ENCODE data around the gene PRAF2. TPM values are rescaled to one million over a fixed set of nuclear protein-coding genes. Genes with fewer than 3 reads are reported as not detected.

PRAF2 gene
- total RNA-seq, 2 experiments from 2014 or later = 13.2 TPM

DNA sequence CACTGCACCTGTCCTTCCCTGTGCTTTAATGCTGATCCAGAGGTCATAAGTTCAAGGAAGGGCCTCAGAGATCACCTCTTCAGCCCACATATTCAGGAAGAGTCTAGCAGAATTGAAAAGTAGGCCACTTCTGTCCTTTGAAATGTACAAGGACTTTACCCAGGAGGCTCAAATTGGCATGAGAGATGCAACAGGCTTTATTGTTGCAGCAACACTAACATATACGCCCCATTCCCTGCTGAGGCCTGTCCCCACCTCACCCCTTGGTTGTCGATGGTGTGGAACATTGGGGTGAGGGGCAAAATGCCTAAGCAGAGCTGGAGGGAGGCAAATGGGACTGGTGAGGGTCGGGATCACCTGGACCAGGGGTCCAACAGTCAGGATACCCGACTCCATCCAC lies 2.8 kb downstream of the PRAF2 start:
- Mint-ChIP-seq H3K4me3 (no peak overlapping the region), H3K36me3 (peaks cover 5% of the 10 kb centered on the region), H3K9me3 (no peaks in the 10 kb centered on the region), H3K27ac (no peak overlapping the region), H3K27me3 (no peaks in the 10 kb centered on the region), H3K4me1 (ENCODE audit: low read depth) (peaks cover 10% of the 10 kb centered on the region)
- POLR2A ChIA-PET = no interaction called here
- DNase-seq = no peak
- intact Hi-C loops (cut with micrococcal nuclease) = no loop called here
- CTCF ChIA-PET = interaction anchor here (1.0 kb wide), 1 partner anchor 27 kb away, joined by 3 read pairs; no protein-coding TSS in a partner anchor

DNA sequence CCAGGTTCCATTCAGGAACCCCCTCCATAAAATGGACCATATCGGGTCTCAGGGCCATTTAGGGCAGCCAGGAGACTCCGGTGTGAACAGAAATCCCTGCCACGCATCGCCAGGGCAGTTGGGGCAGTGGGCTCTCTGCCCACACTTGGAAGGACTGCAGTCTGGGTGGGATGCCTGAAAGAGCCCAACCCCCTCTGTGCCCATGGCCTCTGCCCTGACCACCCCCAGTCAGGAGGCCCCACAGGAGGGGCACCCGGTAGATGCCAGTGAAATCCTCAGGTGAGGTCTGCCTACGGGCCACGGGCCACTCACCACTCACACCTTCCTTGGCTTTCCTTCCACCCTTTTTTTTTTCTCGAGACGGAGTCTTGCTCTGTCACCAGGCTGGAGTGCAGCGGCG lies 4.8 kb downstream of the PRAF2 start:
- CTCF ChIA-PET = no interaction called here
- Mint-ChIP-seq H3K4me1 (ENCODE audit: low read depth) (peaks cover 7% of the 10 kb centered on the region), H3K4me3 (no peak overlapping the region), H3K9me3 (no peaks in the 10 kb centered on the region), H3K36me3 (peaks cover 5% of the 10 kb centered on the region), H3K27ac (no peak overlapping the region), H3K27me3 (no peaks in the 10 kb centered on the region)
- no peak for DNase-seq
- intact Hi-C loops (cut with micrococcal nuclease) = no loop called here
- POLR2A ChIA-PET = no interaction called here

DNA sequence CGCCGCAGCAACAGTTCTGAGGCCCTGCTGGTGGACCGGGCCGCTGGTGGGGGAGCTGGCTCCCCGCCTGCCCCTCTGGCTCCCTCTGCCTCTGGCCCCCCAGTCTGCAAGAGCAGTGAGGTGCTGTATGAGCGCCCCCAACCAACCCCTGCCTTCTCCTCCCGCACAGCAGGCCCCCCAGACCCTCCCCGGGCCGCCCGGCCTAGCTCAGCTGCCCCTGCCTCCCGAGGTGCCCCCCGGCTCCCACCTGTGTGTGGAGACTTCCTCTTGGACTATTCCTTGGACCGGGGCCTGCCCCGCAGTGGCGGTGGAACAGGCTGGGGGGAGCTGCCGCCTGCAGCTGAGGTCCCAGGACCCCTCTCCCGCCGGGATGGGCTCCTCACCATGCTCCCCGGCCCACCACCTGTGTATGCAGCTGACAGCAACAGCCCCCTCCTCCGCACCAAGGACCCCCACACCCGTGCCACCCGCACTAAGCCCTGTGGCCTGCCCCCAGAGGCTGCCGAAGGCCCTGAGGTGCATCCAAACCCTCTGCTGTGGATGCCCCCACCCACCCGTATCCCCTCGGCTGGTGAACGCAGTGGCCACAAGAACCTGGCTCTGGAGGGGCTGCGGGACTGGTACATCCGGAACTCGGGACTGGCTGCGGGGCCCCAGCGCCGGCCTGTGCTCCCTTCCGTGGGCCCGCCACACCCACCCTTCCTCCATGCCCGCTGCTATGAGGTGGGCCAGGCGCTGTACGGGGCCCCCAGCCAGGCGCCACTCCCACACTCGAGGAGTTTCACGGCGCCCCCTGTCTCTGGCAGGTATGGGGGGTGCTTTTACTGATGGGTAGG lies 6.3 kb downstream of the PRAF2 start:
- ChIA-PET POLR2A (no interaction called here), CTCF (no interaction called here)
- H3K4me1 Mint-ChIP-seq (ENCODE audit: low read depth) = no peaks in the 10 kb centered on the region
- peaks cover 5% of the 10 kb centered on the region for H3K36me3 Mint-ChIP-seq
- intact Hi-C loops (cut with micrococcal nuclease) = no loop called here
- H3K27me3 Mint-ChIP-seq = no peaks in the 10 kb centered on the region
- no peak for DNase-seq
- no peak overlapping the region for H3K4me3 Mint-ChIP-seq
- H3K9me3 Mint-ChIP-seq = no peaks in the 10 kb centered on the region
- no peak overlapping the region for H3K27ac Mint-ChIP-seq

DNA sequence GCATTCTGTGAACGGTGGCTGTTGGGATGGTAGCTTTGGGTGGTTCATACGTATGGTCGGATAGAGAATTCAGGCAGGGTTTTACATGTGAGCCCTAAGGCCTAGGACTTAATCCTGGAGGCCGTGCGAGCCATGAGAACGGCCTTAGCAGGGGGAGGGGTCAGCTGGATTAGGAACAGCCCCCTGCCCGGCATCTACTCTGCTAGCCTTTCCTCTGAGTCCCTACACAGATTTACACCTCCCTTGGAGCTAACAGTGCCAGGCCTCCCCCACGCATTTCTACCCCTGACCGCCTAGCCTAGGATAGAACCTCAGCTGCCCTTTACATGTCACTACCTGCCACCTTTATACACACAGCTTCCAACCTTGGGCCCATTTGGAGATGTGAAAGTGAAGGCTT lies 7.1 kb downstream of the PRAF2 start:
- Mint-ChIP-seq H3K9me3 (no peaks in the 10 kb centered on the region), H3K27me3 (no peaks in the 10 kb centered on the region), H3K4me1 (ENCODE audit: low read depth) (no peaks in the 10 kb centered on the region), H3K27ac (no peak overlapping the region), H3K4me3 (no peak overlapping the region), H3K36me3 (peaks cover 2% of the 10 kb centered on the region)
- ChIA-PET POLR2A (no interaction called here), CTCF (no interaction called here)
- intact Hi-C loops (cut with micrococcal nuclease) = no loop called here
- DNase-seq = no peak

DNA sequence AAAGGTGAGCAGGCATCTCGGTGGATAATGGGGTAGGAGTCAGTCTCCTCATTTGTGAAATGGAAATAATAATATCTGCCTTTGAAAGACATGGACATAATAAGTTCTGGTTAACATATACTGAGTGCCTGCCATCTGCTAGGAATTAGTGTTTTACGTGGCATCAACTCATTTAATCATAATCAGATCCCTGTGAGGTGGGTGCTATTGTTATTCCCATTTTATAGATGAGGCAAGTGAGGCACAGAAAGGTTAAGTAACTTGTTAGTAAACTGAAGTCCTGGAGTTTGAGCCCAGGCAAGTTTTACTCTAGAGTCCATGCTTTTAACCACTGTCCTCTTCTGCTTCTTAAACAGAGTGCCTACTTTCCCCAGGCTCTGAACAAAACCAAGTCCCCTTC lies 7.5 kb downstream of the PRAF2 start:
- intact Hi-C loops (cut with micrococcal nuclease) = no loop called here
- H3K27ac Mint-ChIP-seq = no peak overlapping the region
- POLR2A ChIA-PET = no interaction called here

DNA sequence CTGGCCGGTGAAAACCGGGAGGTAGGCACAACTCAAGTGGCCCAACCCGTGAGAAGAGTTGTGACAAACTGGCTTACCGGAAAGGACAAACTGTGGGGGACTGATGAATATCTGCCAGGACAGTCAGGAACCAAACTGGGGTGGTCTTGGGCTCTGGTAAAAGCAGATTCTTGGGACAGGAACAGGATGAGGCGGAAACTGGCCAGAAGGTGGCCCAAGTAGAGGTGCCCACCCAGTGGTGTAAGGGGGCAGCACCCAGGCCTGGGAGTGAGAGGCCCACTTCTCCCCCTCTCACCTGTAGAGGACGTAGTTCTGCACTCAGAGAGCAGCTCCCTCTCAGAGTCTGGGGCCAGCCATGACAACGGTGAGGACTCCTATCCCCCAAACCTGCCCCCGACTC lies 9.1 kb downstream of the PRAF2 start:
- no peaks in the 10 kb centered on the region for H3K9me3 Mint-ChIP-seq
- ChIA-PET CTCF (no interaction called here), POLR2A (no interaction called here)
- H3K4me1 Mint-ChIP-seq (ENCODE audit: low read depth) = no peaks in the 10 kb centered on the region
- no peak for DNase-seq
- no peak overlapping the region for H3K4me3 Mint-ChIP-seq
- H3K27me3 Mint-ChIP-seq = no peaks in the 10 kb centered on the region
- H3K36me3 Mint-ChIP-seq = no peaks in the 10 kb centered on the region
- H3K27ac Mint-ChIP-seq = no peak overlapping the region
- intact Hi-C loops (cut with micrococcal nuclease) = no loop called here

More for the DNA sequence above, 7.5 kb downstream of the PRAF2 start:
- no peaks in the 10 kb centered on the region for H3K9me3 Mint-ChIP-seq
- H3K36me3 Mint-ChIP-seq = no peaks in the 10 kb centered on the region
- no peaks in the 10 kb centered on the region for H3K27me3 Mint-ChIP-seq
- CTCF ChIA-PET = no interaction called here
- no peak overlapping the region for H3K4me3 Mint-ChIP-seq
- no peak for DNase-seq
- no peaks in the 10 kb centered on the region for H3K4me1 Mint-ChIP-seq (ENCODE audit: low read depth)

DNA sequence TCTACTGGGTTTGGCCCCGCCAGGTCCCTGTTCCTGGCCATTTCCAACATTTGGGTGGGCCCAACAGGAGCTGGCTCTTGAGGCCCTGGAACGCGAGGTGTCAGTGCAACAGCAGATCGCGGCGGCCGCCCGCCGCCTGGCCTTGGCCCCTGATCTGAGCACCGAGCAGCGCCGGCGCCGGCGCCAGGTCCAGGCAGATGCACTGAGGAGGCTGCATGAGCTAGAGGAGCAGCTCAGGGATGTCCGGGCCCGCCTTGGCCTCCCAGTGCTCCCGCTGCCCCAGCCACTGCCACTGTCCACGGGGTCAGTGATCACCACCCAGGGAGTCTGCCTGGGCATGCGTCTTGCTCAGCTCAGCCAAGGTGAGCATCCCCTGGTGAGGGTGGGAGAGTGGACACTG lies 9.5 kb downstream of the PRAF2 start:
- no peak overlapping the region for H3K4me3 Mint-ChIP-seq
- H3K36me3 Mint-ChIP-seq = no peaks in the 10 kb centered on the region
- POLR2A ChIA-PET = no interaction called here
- CTCF ChIA-PET = no interaction called here
- intact Hi-C loops (cut with micrococcal nuclease) = no loop called here
- H3K9me3 Mint-ChIP-seq = no peaks in the 10 kb centered on the region
- DNase-seq = no peak
- H3K4me1 Mint-ChIP-seq (ENCODE audit: low read depth) = no peaks in the 10 kb centered on the region
- no peaks in the 10 kb centered on the region for H3K27me3 Mint-ChIP-seq
- no peak overlapping the region for H3K27ac Mint-ChIP-seq

DNA sequence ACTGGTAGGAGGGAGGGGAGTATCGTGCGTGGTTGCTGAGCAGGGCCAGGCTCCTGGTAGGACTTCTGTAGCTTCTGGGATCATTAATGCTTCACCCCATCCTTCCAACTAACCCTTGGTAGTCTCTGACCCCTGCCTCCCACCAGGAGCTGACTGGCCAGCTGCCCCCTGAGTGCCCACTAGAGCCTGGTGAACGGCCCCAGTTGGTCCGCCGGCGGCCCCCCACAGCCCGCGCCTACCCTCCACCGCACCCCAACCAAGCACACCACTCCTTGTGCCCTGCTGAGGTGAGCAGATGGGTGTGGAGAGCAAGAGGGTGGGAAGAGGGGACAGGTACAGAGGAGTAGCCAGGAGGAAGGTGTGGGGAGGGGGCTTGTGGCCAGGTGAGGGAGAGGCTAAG lies 10.1 kb downstream of the PRAF2 start:
- DNase-seq = no peak
- Mint-ChIP-seq H3K27ac (no peak overlapping the region), H3K4me3 (no peak overlapping the region), H3K4me1 (ENCODE audit: low read depth) (no peaks in the 10 kb centered on the region), H3K9me3 (no peaks in the 10 kb centered on the region), H3K27me3 (no peaks in the 10 kb centered on the region), H3K36me3 (no peaks in the 10 kb centered on the region)
- intact Hi-C loops (cut with micrococcal nuclease) = no loop called here
- ChIA-PET POLR2A (no interaction called here), CTCF (no interaction called here)

DNA sequence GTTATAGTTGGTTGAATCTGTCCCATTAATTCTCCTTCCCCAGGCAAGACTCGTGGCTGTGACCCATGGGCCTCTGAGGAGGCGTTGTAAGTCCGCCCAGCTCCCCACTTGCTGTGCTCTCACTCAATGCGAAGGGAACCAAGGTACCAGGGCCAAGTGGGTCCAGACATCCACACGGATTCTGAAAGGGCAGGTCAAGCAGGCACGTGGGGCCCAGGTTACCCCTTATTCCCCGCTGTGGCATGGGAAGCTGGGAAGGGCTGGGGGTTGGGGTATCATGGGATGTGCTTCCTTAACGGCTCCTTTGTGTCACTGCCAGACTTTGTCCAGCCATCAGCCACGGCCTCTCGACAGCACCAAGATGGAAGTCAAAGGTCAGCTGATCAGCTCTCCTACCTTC lies 11.9 kb downstream of the PRAF2 start:
- Mint-ChIP-seq H3K27me3 (no peaks in the 10 kb centered on the region), H3K36me3 (no peaks in the 10 kb centered on the region), H3K9me3 (no peaks in the 10 kb centered on the region), H3K27ac (no peak overlapping the region), H3K4me1 (ENCODE audit: low read depth) (peaks cover 2% of the 10 kb centered on the region), H3K4me3 (no peak overlapping the region)
- intact Hi-C loops (cut with micrococcal nuclease) = no loop called here
- ChIA-PET POLR2A (no interaction called here), CTCF (no interaction called here)
- no peak for DNase-seq

DNA sequence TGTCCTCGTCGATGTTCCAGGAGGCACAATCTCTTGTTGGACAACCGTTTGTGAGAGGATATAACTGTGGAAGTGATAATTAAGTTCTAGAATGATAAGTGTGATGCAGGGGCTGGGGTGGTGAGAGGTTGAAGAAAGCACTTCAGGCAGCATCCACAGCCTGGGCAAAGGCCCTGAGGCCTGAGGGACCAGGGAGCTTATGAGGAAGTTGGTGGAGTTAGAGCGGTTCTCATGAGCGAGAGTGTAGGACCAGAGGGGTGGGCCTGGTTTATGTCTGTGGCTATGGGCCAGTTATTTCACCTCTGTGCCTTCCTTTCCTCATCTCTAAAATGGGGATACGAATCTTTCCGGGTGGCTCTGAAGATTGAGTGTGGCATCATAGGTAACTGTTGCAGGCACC lies 12.3 kb downstream of the PRAF2 start:
- Mint-ChIP-seq H3K4me3 (no peak overlapping the region), H3K4me1 (ENCODE audit: low read depth) (peaks cover 5% of the 10 kb centered on the region), H3K27me3 (no peaks in the 10 kb centered on the region), H3K36me3 (no peaks in the 10 kb centered on the region), H3K9me3 (no peaks in the 10 kb centered on the region), H3K27ac (no peak overlapping the region)
- POLR2A ChIA-PET = no interaction called here
- DNase-seq = no peak
- CTCF ChIA-PET = no interaction called here
- intact Hi-C loops (cut with micrococcal nuclease) = no loop called here

DNA sequence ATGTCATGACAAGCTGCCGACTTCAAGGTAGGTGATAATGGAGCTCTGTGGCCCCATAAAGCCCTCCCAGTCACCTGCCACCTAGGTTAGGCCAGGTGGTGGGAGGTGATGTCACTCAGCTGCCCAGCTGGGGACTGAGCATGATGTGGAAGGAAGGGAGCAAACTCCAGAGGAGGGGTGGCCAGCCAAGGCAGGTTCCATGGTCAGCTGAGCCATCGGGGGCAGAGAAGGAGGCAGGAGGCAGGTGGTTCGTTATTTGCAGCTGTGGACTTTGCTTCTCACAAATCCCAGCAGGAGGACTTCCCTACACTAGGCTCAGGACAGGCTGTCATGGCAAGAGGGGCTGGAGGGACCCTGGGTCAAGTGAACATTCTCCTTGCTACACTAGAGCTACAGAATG lies 12.9 kb downstream of the PRAF2 start:
- CTCF ChIA-PET = no interaction called here

DNA sequence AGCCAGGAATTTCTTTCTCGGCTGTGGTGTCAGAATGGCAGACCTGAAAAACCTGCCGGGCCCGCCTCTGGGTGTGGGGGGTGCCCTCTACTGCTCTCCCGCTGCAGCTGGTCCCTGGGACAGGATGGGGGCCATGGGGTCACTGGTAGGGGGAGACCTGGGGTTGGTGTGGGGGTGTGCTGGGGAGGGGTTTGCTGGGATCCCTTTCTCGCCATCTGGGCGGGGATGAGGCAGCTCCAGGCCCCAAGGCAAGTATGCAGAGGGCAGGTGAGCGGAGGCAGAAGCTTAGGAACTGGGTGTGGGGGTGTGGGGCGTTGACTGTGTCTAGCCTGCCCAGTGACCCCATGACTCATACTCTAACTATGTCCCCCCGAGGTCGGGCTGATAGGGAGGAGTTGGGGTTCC lies 14.1 kb downstream of the PRAF2 start:
- Mint-ChIP-seq H3K4me3 (no peak overlapping the region), H3K36me3 (no peaks in the 10 kb centered on the region), H3K9me3 (no peaks in the 10 kb centered on the region), H3K4me1 (ENCODE audit: low read depth) (peaks cover 17% of the 10 kb centered on the region), H3K27ac (no peak overlapping the region), H3K27me3 (no peaks in the 10 kb centered on the region)
- CTCF ChIA-PET = no interaction called here
- intact Hi-C loops (cut with micrococcal nuclease) = no loop called here
- DNase-seq = no peak
- POLR2A ChIA-PET = no interaction called here

More for the DNA sequence above, 12.9 kb downstream of the PRAF2 start:
- POLR2A ChIA-PET = no interaction called here
- no peak overlapping the region for H3K4me3 Mint-ChIP-seq
- peaks cover 8% of the 10 kb centered on the region for H3K4me1 Mint-ChIP-seq (ENCODE audit: low read depth)
- H3K27ac Mint-ChIP-seq = no peak overlapping the region
- intact Hi-C loops (cut with micrococcal nuclease) = no loop called here
- H3K9me3 Mint-ChIP-seq = no peaks in the 10 kb centered on the region
- no peaks in the 10 kb centered on the region for H3K36me3 Mint-ChIP-seq
- no peaks in the 10 kb centered on the region for H3K27me3 Mint-ChIP-seq
- DNase-seq = no peak

DNA sequence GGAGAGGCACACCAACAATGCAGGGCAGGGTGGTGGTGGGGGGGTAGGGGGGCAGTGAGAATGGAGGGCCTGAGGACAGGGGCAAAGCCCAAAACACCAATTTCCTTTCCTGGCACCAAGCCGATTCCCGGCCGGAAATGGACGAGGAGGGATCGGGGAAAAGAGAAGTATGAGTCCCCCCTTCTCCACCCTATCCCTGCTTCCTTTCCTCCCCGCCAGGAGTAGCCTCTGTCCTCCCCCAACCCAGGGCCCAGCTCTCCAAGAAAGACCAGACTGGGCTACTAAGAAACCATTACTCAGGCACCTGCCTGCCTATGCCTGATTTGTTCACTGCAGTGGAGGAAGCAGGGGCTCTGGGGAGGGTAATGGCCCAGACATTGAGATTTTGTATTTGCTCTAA lies 14.6 kb downstream of the PRAF2 start:
- H3K27me3 Mint-ChIP-seq = no peaks in the 10 kb centered on the region
- H3K4me1 Mint-ChIP-seq (ENCODE audit: low read depth) = peaks cover 22% of the 10 kb centered on the region
- ChIA-PET CTCF (no interaction called here), POLR2A (no interaction called here)
- intact Hi-C loops (cut with micrococcal nuclease) = no loop called here
- H3K27ac Mint-ChIP-seq = no peak overlapping the region
- H3K9me3 Mint-ChIP-seq = no peaks in the 10 kb centered on the region
- H3K36me3 Mint-ChIP-seq = no peaks in the 10 kb centered on the region
- no peak for DNase-seq
- no peak overlapping the region for H3K4me3 Mint-ChIP-seq
